GM12801 (cell line): ENCODE data around the gene KBTBD3.

ENCODE experiments used
- CTCF ChIP-seq: IDR thresholded peaks from one replicate; pipeline ENCODE4 v1.5.1; 2011; ENCODE audit warnings: control low read depth; ENCODE audit not compliant: insufficient read length; ENCODE audit errors: extremely low read depth

Gene KBTBD3

GRCh38 chr11:106030609-106031008, 46.5 kb downstream of the KBTBD3 start:
- TF ChIP-seq CTCF = no peak

- no peak for TF ChIP-seq CTCF
Observed at GRCh38 chr11:106022795-106023275, 54.3 kb downstream of the KBTBD3 start.

DNA sequence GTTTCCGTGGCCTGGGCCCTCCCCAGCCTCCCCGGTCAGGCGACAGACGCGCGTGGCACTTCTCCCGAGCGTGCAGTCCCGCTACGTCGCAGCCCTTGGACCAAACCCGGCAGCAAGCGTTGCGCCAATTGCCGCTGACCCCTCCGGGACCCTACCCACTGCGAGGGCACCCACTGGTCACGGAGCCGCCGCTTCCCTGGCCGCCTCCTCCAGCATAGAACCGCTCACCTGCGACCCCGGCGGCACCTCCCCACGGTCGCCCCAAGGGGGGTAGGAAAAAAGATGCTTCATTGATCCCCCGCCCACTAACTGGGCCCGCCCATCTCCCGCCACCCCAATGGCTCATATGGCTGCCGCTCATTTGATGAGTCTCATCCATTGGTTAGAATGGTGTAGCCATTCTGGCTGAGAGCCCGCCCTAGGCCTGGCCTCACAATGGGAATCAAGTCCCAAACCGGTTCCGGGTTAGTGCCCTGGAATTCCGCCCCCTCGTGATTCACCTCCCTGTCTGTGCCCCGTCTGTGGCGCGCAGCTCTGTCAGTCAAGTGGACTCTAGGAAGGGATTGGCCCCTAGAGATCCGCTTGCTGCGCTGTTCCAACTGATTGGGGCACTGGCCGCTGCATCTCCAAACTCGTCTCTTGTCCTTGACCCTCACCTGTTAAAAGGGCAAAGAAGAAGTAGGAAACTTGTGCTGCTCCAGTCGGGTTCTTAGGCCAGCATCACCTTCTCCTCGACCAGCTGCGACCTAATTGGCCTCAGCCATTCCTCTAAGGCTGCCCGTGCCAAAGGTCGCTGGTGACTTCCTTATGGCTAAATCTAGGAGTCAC, 55.0 kb downstream of the KBTBD3 start, which contains the start of gene MSANTD4:
MSANTD4 (minus strand) TSS at position 274 of the 828 bp plus-strand sequence. CDS start 11,323 bp downstream, outside the sequence.
- no peak for TF ChIP-seq CTCF

DNA sequence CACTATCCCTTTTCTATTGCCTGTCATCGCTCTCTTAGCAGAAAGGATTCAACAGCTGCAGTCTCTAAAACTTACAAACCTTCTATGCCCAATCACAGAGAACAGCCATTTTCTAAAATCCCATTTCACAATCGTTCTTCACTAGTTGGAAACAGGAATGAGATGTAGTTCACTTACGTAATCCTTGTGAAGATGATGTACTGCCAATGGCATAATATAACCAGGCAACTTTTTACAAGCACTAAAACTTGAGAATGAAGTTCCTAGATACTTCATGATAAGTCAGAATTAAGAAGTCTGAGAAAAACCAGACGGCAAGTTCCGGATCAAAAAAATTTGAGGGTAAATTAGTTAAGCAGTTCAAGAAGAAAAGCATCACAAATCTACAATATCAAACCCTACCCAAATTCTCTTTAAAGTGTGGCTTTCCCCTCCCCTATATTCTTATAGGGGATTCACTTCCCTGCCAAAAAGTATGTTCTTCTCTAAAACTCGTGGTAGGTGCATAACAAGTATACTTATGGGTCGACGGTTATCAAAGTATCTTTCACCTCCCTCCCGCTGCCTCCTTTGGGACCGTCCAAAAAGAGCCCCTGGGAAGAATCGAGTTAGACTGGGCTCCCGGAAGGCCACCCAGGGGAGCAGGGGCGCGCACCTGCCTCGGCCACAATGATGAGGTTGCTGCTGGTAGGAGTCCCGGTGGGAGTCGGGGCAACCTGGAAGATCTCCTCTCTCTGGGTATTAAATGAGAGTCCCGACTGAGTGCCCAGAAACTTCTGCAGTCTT, 55.8 kb downstream of the KBTBD3 start:
- TF ChIP-seq CTCF = no peak

DNA sequence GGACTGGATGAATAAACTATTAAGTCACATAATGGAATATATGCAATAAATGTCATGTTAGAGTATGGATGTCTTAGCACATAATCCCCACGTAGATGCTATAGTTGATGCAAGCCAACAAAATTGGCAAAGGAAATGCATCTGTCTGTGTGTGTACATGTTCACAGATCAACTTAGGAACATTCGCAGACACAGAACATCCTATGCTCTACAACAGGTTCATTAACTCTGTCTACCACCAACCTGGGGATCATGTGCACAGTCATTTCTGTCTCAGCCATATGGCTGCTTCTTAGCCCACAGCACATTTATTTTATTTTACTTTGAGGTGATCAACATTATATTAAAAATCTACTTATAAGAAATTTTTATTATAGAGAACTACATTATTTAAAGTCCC, 60.1 kb downstream of the KBTBD3 start:
- TF ChIP-seq CTCF = no peak

- TF ChIP-seq CTCF = no peak
Observed at GRCh38 chr11:106015066-106015465, 62.1 kb downstream of the KBTBD3 start.

- no peak for TF ChIP-seq CTCF
Observed at GRCh38 chr11:106014620-106015019, 62.5 kb downstream of the KBTBD3 start.
